Smooth muscle cell (in vitro differentiated cells): ENCODE results near the gene LTBP1. TPM values are rescaled to one million over a fixed set of nuclear protein-coding genes. Genes with fewer than 3 reads are reported as not detected.

ENCODE experiments used
- DNase-seq: peaks from one replicate; lab custom pipeline; 2025; ENCODE audit not compliant: unreplicated experiment; lab: John Stamatoyannopoulos, UW
- H2AFZ ChIP-seq: fragments of 200-600 bp; sonication (generic); 2 replicates; pipeline ENCODE4 v1.6.0; 2016; ENCODE audit warnings: antibody characterized with exemption, low read depth, mild to moderate bottlenecking
- H3F3A ChIP-seq: fragments of 200-600 bp; sonication (generic); 2 replicates; pipeline ENCODE4 v1.6.0; 2017; ENCODE audit warnings: antibody characterized with exemption, low read depth
- H3K27ac ChIP-seq: fragments of 200-600 bp; sonication (generic); 2 replicates; pipeline ENCODE4 v1.5.1; 2016; ENCODE audit warnings: low read depth, mild to moderate bottlenecking
- H3K27me3 ChIP-seq: fragments of 200-600 bp; sonication (generic); 2 replicates; pipeline ENCODE4 v1.6.1; 2016; ENCODE audit warnings: low read depth, mild to moderate bottlenecking
- H3K36me3 ChIP-seq: fragments of 200-600 bp; sonication (generic); 2 replicates; pipeline ENCODE4 v1.5.1; 2016; ENCODE audit warnings: low read depth
- H3K4me1 ChIP-seq: fragments of 200-600 bp; sonication (generic); 2 replicates; pipeline ENCODE4 v1.5.1; 2016; ENCODE audit warnings: low read depth
- H3K4me2 ChIP-seq: fragments of 200-600 bp; sonication (generic); 2 replicates; pipeline ENCODE4 v1.6.0; 2016; ENCODE audit warnings: mild to moderate bottlenecking
- H3K4me3 ChIP-seq: fragments of 200-600 bp; sonication (generic); 2 replicates; pipeline ENCODE4 v1.5.1; 2016; ENCODE audit warnings: mild to moderate bottlenecking
- H3K79me2 ChIP-seq: fragments of 200-600 bp; sonication (generic); 2 replicates; pipeline ENCODE4 v1.6.0; 2016; ENCODE audit warnings: low read depth, mild to moderate bottlenecking
- H3K9ac ChIP-seq: fragments of 200-600 bp; sonication (generic); 2 replicates; pipeline ENCODE4 v1.6.0; 2016; ENCODE audit warnings: low read depth
- H3K9me3 ChIP-seq: fragments of 200-600 bp; sonication (generic); replicated peaks from 2 replicates; pipeline ENCODE4 v1.5.1; 2016; ENCODE audit warnings: low read depth
- H4K20me1 ChIP-seq: fragments of 200-600 bp; sonication (generic); 2 replicates; pipeline ENCODE4 v1.6.0; 2016; ENCODE audit warnings: low read depth
- CTCF ChIP-seq: fragments of 200-600 bp; sonication (generic); IDR thresholded peaks from 2 replicates; pipeline ENCODE4 v1.5.1; 2017; ENCODE audit warnings: borderline replicate concordance, mild to moderate bottlenecking, antibody characterized with exemption; ENCODE audit not compliant: insufficient read depth, poor library complexity, severe bottlenecking
- WGBS: methylation state at CpG from one replicate; pipeline ENCODE4 v1.1.7; 2016; ENCODE audit warnings: low lambda C conversion rate; 5-methylcytosine and 5-hydroxymethylcytosine counted together
- polyA plus RNA-seq: library from polyadenylated mRNA; unstranded; fragments of >200 nt; fragmentation: Nextera tagmentation; extraction: Ambion mirVana; gene quantifications from 2 replicates; pipeline ENCODE4 v1.2.1, GENCODE V29; 2016
- total RNA-seq: library from RNA; depleted of rRNA; stranded (reverse); fragments of >200 nt; gene quantifications from 2 replicates; pipeline ENCODE4 v1.2.3, GENCODE V29; 2014

LTBP1 gene
- total and polyA plus RNA-seq, 2 experiments from 2014 or later = 146 to 250 TPM

- Histone ChIP-seq H3K27ac (no peak overlapping the region), H3K4me1 (no peaks in the 10 kb centered on the region), H3K4me2 (no peak overlapping the region), H3K36me3 (no peaks in the 10 kb centered on the region), H4K20me1 (no peaks in the 10 kb centered on the region), H3K27me3 (no peaks in the 10 kb centered on the region), H2AFZ (no peak overlapping the region), H3K4me3 (no peak overlapping the region), H3K9me3 (no peaks in the 10 kb centered on the region), H3F3A (no peaks in the 10 kb centered on the region), H3K9ac (no peak overlapping the region), H3K79me2 (peaks cover 4% of the 10 kb centered on the region)
- no peak for TF ChIP-seq CTCF
- DNase-seq = no peak
- 82% methylated on average over 9 of the region's 9 CpGs for WGBS
Observed at GRCh38 chr2:32960647-32961403, 14.1 kb downstream of the LTBP1 start.

DNA sequence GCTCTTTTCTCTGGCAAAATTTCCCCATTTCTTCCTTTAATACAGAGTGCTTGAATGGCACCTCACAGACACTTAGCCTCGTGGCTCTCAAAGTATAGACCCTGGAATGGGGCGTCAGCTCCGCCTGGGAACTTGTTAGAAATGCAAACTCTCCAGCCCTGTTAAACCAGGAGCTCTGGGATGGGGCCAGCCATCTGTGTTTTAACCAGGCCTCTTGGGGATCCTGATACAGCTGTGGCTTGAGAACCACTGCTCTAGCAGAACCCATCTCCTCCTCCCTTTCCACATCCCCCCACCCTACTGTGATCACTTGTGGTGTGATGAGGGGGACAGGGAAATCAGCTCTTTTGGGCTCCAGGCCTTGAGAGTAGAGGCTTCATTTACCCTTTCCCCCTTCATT lies 15.9 kb downstream of the LTBP1 start:
- peaks cover 11% of the 10 kb centered on the region for H3K79me2 ChIP-seq
- H2AFZ ChIP-seq = no peak overlapping the region
- no peaks in the 10 kb centered on the region for H3K27me3 ChIP-seq
- H3F3A ChIP-seq = no peaks in the 10 kb centered on the region
- no peak overlapping the region for H3K9ac ChIP-seq
- H3K36me3 ChIP-seq = no peaks in the 10 kb centered on the region
- no peaks in the 10 kb centered on the region for H3K4me1 ChIP-seq
- no peak overlapping the region for H3K27ac ChIP-seq
- no peak for TF ChIP-seq CTCF
- H4K20me1 ChIP-seq = no peaks in the 10 kb centered on the region
- no peaks in the 10 kb centered on the region for H3K9me3 ChIP-seq
- H3K4me2 ChIP-seq = no peak overlapping the region
- no peak for DNase-seq
- 63% methylated on average over 3 of the region's 3 CpGs for WGBS
- H3K4me3 ChIP-seq = no peak overlapping the region

DNA sequence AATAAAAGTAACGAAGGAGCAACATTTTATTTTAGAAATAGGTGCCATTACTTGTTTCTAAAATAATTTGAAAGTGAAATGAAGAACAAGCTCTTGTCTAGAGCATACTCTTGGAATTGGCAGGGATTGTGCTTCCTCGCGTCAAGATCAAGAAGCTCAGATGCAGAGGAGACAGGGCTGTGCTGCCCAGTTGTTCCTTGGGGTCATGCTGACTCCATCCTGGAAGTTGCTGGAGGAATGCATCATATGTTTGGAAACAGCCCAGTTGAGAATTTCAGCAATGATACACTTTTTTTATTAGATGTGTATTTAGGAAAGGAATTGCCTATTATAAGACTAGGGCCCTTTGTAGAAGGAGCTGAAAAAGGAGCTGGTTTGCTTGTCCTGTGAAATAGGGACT lies 17.2 kb downstream of the LTBP1 start:
- no peak overlapping the region for H3K27ac ChIP-seq
- no peak overlapping the region for H3K4me2 ChIP-seq
- H3K9ac ChIP-seq = no peak overlapping the region
- no peak overlapping the region for H2AFZ ChIP-seq
- H3K27me3 ChIP-seq = no peaks in the 10 kb centered on the region
- no peak overlapping the region for H3K4me3 ChIP-seq
- TF ChIP-seq CTCF = no peak
- H3K79me2 ChIP-seq = peaks cover 19% of the 10 kb centered on the region
- H4K20me1 ChIP-seq = no peaks in the 10 kb centered on the region
- no peaks in the 10 kb centered on the region for H3K9me3 ChIP-seq
- H3K36me3 ChIP-seq = no peaks in the 10 kb centered on the region
- no peaks in the 10 kb centered on the region for H3F3A ChIP-seq
- WGBS = 95% methylated on average over 3 of the region's 3 CpGs
- no peak for DNase-seq
- no peaks in the 10 kb centered on the region for H3K4me1 ChIP-seq
